Ovary (tissue), 3 donors: ENCODE measurements around the gene UCN.

Source experiments
- POLR2A ChIP-seq: fragments of 450-650 bp; IDR thresholded peaks from one replicate; pipeline ENCODE4 v1.6.1; 2017; ENCODE audit warnings: antibody characterized with exemption, mild to moderate bottlenecking, moderate library complexity
- TF ChIP-seq, protein P1 (sequence below), 3 donors: fragments of 450-650 bp in 2 of 3; fragments of 200-600 bp in 1 of 3; IDR thresholded peaks; one replicate each; pipeline versions ENCODE4 v1.5.1 to v1.8.0; 2016 to 2022; ENCODE audit warnings: antibody characterized with exemption in 3 of 3, mild to moderate bottlenecking in 1 of 3
- donor health status: DM: no; HTN: no; CAD: no.

GRCh38 chr2:27258051-27258450, 50.2 kb downstream of the UCN start:
- TF ChIP-seq, protein P1, sequence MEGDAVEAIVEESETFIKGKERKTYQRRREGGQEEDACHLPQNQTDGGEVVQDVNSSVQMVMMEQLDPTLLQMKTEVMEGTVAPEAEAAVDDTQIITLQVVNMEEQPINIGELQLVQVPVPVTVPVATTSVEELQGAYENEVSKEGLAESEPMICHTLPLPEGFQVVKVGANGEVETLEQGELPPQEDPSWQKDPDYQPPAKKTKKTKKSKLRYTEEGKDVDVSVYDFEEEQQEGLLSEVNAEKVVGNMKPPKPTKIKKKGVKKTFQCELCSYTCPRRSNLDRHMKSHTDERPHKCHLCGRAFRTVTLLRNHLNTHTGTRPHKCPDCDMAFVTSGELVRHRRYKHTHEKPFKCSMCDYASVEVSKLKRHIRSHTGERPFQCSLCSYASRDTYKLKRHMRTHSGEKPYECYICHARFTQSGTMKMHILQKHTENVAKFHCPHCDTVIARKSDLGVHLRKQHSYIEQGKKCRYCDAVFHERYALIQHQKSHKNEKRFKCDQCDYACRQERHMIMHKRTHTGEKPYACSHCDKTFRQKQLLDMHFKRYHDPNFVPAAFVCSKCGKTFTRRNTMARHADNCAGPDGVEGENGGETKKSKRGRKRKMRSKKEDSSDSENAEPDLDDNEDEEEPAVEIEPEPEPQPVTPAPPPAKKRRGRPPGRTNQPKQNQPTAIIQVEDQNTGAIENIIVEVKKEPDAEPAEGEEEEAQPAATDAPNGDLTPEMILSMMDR (IDR thresholded peaks at IDR 0.05): no peak
- no peak for TF ChIP-seq POLR2A
